Epidermal melanocyte (primary cell): ENCODE measurements around the gene CAMTA1.
"Not testable (repeated sequence)": the region's sequence is repeated elsewhere in the genome, so short reads cannot be mapped to it uniquely, and the experiment has no call there.

ENCODE experiments used
- DNase-seq: peaks from one replicate; pipeline ENCODE4 v3.0.0; 2011; ENCODE audit warnings: low spot score; ENCODE audit not compliant: insufficient read length

Gene CAMTA1

DNA sequence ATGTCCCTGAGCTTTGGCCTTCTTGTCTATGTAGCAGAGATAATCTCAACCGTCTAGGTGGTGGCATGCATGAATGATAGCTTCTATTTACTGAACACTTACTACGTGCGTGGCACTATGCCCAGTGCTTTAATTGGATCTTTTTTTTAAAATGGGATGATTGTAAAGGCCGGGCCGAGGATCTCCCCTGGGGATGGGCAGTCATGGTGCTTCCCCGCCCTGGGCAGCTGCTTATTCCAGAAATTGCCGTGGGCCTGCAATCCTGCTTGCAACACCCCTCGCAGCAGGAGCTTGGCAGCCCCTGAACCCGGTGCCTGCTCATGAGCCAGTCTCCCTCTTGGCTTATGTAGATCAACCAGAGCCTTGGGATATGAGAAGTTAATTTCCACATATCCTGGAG lies 360.7 kb downstream of the CAMTA1 start:
- no peak for DNase-seq

DNA sequence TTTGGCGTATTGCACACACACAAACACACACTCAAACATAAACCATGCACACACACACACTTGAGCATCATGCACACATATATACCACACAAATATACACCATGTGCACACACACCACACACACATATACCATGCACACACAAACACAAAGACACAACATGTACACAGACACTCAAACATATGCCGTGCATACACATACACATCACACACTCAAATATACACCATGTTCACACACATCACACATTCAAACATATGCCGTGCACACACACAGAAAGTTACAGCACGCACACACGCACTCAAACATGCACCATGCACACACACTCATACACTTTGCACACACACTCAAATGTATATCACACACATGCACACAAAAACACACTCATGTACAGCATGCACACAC lies 361.5 kb downstream of the CAMTA1 start:
- no peak for DNase-seq

DNA sequence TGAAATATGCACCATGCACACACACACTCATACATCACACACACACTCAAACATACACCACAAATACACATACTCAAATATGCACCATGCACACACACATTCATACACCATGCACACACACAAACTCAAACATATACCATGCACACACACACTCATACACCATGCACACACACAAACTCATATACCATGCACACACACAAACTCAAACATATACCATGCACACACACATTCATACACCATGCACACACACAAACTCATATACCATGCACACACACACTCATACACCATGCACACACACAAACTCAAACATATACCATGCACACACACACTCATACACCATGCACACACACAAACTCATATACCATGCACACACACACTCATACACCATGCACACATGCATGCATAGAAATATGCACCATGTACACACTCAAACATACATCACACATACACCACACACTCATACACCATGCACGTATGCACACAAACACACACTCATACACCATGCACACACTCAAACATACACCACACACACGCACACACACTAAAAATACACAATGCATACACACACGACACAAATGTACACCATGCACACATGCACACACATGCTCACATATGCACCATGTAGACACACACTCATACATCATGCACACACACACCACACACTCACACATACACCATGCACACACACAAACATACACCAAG lies 362.5 kb downstream of the CAMTA1 start:
- DNase-seq, result not testable (repeated sequence)

- DNase-seq, result no peak
These were observed 364.0 kb downstream of the CAMTA1 start for GRCh38 chr1:7149080-7149838.

- no peak for DNase-seq
These were observed 365.5 kb downstream of the CAMTA1 start for GRCh38 chr1:7150724-7151280.

GRCh38 chr1:7151978-7152377 lies 366.7 kb downstream of the CAMTA1 start:
- no peak for DNase-seq

DNA sequence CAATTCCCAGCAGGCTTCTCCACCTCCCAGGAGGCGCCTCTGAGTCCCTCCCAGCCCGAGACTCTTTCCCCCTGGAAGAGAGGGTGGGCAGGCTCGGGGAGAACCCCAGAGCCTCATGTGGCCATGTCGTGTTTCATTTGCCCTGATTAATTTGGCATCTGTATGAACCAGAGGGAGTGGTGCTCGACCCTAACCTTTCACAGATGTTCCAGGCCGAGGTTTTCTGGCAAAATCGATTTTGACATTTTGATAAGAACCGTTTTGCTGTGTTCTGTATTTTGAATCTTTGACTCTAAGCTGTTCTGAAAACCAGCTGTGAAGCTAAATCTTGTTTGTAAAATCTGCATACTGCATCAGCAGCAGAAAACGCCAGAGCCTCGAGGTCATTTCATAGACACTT lies 367.4 kb downstream of the CAMTA1 start:
- no peak for DNase-seq

- no peak for DNase-seq
These were observed 368.2 kb downstream of the CAMTA1 start for GRCh38 chr1:7153464-7153863.

DNA sequence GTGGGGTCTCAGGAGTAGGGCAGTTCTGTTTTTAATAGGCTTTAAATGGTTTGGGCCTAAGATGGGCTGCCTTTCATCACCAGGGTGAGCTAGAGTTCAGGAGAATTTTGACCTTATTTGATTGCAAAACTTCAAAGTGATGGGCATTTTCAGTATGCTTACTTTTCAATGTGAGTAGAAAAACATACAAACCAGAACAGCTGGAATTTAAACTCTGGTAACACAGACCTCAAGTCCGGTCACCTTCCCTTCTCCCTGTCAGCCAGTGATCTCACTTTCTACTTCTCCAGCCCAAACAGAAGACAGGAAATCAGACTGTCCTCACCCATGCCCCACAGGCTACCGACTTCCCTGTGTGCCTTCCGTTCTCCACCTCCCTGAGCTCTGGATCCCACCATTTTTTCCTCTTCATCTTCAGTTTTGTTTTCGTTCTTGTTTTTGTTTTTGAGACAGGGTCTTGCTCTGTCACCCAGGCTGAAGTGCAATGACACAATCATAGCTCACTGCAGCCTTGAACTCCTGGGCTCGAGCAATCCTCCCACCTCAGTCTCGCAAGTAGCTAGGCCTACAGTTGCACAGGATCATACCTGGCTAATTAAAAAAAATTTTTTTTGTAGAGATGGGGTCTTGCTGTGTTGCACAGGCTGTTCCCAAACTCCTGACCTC lies 374.0 kb downstream of the CAMTA1 start:
- no peak for DNase-seq

GRCh38 chr1:7168554-7168953 lies 383.3 kb downstream of the CAMTA1 start:
- not testable (repeated sequence) for DNase-seq

GRCh38 chr1:7171168-7171567 lies 385.9 kb downstream of the CAMTA1 start:
- DNase-seq, result no peak

GRCh38 chr1:7171574-7171973 lies 386.3 kb downstream of the CAMTA1 start:
- DNase-seq, result no peak

DNA sequence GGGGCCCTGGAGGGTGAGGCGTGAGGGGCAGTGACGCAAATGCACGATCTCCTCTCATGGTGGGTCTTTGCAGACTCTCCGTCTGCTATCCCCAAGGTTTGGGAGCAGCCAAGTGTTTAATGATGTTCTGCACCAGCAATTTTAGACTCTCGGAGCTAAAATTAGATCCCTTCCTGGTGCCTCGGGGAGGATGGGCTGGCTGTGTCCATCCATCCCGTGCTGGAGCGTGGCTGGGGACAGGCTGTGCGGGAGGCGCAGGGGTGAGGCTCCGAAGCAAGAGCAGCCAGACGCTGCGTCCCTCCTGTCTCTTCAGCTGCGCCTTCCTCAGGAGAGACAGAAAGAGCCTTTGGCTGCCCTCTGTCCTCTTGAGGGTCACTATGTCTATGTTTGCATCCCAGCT lies 387.6 kb downstream of the CAMTA1 start:
- no peak for DNase-seq

GRCh38 chr1:7174561-7174960 lies 389.3 kb downstream of the CAMTA1 start:
- no peak for DNase-seq

- no peak for DNase-seq
These were observed 390.0 kb downstream of the CAMTA1 start for GRCh38 chr1:7174980-7175906.

- no peak for DNase-seq
These were observed 391.8 kb downstream of the CAMTA1 start for GRCh38 chr1:7177021-7177420.

GRCh38 chr1:7177438-7178146 lies 392.3 kb downstream of the CAMTA1 start:
- DNase-seq, result no peak

GRCh38 chr1:7178336-7178735 lies 393.1 kb downstream of the CAMTA1 start:
- DNase-seq, result no peak

- no peak for DNase-seq
These were observed 393.5 kb downstream of the CAMTA1 start for GRCh38 chr1:7178741-7179140.

DNA sequence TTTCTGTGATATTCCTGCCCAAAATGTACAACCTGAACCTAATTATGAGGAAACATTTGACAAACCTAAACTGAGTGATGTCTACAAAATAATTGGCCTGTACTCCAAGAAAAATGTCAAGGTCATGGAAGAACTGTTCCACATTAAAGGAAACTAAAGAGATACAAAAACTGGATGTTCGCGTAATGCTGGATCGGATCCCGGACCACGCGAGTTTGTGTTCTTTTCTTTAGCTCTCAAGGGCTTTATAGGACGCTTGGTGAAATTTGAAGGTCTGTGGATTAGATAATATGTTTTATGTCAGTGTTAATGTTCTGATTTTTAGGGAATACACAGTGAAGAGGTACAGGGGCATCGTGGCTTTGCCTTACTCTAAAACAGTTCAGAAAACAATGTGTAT lies 400.5 kb downstream of the CAMTA1 start:
- DNase-seq, result no peak
